Activated CD4-positive, alpha-beta T cell treated with anti-CD3 and anti-CD28 coated beads for 48 hours (primary cell): ENCODE data around the gene RSPO3.
"Not testable (repeated sequence)": the region's sequence is repeated elsewhere in the genome, so short reads cannot be mapped to it uniquely, and the experiment has no call there.

Experiments used
- DNase-seq: peaks from one replicate; pipeline ENCODE4 v3.0.0-alpha.2; 2020

RSPO3 gene

DNA sequence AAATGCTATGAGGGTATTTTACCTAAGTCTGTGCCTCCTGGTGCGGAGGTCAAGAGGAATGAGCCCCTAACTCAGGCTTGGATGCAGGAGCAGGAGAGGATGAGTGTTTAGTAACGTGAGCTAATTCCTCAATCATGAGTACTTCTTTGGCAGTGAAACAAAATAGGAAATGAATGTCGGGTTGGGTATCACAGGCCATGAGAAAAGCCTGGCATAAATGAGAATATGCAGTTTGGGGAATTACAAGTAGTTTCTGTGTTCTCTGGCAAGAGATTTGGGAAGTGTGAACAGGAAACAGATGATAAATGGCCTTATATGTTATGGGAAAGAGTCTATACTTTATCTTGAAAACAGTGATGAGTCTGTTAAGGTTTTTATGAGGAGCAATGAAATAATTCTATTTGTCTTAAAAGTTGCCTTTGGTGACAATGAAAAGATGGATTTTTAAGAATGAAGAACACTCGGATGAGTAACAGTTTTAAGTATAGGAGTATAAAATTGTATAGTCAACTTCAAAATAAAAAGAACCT, 89.2 kb downstream of the RSPO3 start:
- DNase-seq: no peak

DNA sequence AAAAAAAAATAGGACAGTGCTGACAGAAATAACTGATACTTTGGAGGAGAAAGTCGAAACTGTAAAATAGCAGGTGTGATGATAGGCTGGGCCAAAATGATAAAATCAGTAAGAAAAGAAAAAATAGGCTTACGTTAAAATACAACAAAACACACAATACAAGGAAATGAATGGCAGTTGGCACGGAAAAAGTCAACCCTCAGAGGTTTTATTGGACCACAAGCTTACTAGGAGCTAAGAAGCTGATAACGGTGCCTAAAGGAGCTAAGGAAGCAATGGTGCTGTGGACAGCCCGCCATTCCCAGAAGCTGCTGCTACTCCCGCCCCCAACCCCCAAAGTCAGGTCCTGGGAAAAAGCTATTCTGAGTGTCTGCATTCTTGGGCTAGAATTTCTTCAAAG, 92.3 kb downstream of the RSPO3 start:
- no peak for DNase-seq

DNA sequence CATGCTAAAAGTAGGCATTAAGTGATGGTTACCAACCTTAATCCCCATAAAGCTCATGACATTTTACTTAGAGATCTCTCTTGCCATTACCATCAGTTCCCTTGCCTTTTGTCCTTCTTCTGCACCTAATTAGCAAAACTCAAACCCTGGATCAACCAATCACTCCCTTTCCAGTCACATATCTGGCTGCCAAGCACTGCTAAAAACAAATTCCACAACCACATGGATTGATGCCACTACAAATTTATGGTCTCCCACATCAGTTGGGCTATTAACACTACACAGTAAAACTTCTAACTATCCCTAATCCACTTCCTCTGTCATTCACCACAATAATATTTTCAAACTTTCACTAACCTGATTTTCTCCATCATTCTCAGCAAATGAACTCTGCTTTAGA, 93.9 kb downstream of the RSPO3 start:
- no peak for DNase-seq

DNA sequence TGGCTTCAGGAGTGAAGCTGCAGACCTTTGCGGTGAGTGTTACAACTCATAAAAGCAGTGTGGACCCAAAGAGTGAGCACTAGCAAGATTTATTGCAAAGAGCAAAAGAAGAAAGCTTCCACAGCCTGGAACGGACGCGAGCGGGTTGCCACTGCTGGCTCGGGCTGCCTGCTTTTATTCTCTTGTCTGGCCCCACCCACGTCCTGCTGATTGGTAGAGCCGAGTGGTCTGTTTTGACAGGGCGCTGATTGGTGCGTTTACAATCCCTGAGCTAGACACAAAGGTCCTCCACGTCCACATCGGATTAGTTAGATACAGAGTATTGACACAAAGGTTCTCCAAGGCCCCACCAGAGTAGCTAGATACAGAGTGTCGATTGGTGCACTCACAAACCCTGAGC, 95.6 kb downstream of the RSPO3 start:
- DNase-seq: not testable (repeated sequence)

DNA sequence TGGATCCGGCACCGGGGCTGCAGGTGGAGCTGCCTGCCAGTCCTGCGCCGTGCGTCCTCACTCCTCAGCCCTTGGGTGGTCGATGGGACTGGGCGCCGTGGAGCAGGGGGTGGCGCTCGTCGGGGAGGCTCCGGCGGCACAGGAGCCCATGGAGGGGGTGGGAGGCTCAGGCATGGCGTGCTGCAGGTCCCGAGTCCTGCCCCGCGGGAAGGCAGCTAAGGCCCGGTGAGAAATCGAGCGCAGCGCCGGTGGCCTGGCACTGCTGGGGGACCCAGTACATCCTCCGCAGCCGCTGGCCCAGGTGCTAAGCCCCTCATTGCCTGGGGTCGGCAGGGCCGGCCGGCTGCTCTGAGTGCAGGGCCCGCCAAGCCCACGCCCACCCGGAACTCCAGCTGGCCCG, 96.1 kb downstream of the RSPO3 start:
- not testable (repeated sequence) for DNase-seq

- no peak for DNase-seq
These were observed 97.5 kb downstream of the RSPO3 start for GRCh38 chr6:127215931-127216330.

DNA sequence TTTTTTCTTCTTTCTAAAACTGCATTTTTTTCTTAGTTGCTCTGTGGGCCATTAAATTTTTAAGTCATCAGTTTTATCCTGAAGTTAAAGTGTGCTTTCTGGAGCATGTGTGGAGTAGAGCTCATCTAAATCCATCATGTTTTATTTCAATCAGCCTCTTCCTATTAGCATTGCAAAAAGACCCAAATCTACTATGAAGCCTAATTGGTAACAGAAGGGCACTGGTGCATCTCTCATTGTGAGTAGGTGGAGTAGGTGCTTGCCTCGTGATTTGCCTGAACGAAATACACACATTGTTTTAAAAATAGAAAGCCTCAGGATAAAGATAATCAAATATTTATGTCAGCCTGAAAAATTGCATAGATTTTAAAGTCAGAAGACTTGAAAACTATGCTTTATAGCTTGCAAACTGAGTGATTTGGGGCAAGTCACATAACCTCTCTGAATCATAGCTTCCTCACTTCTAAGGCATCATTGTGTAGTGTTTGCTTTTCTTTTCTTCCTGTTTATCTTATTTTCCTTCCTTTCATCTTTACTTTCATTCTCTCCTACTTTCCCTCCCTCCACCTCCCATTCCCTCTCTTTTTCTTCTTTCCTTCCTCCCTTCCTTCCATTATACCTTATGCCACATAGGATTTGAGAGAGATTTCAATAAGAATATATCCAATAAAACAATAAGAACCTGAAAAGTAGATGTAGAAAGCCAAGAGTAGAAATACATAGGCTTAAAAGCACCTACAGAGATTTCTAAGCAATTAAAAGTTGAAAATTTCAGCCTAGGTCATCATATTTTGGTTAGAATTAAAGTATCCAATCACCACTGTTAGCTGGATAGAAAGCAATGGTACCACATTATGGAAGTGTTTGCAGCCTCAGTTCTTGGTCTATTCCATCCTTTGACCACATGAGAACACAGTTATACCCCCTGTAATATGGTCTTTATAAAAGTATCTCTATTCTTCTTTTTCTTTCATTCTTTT, 98.6 kb downstream of the RSPO3 start:
- DNase-seq: no peak

DNA sequence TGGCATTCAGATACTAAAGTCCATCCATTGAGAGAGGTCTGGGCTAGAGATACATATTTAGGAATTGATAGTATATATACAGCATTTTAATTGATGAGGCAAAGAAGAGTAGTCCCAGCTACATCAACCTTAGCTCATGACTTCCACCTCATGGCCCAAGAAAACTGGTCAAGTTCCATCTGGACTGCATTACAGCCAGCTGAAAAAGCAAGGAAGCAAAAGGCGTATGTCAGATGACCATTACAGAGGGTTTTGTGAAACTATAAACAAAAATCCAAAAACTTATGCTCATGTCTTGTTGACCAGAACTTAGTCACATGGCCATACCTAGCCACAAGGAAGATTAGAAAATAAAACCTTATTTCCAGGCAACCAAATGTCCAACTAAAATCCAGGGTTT, 101.4 kb downstream of the RSPO3 start:
- DNase-seq: no peak

DNA sequence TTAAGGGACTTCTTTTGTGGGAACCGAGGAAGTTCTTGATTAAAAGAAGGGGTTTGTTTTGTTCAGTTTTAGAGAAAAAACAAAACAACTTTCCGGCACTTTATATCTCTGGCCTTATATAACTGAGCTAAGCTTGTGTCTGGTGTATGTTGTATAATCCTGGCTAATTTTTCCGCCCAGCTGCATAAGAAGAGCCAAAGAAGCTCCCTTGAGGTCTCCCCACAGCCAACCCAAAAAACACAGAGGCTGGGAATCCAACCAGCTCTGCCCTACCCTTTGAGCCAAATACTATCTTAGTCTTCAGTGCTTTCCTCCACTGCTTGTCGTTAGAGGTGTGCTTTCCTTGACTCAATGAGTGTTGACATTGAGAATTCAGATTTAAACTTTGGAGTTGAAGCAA, 102.7 kb downstream of the RSPO3 start:
- DNase-seq: no peak

DNA sequence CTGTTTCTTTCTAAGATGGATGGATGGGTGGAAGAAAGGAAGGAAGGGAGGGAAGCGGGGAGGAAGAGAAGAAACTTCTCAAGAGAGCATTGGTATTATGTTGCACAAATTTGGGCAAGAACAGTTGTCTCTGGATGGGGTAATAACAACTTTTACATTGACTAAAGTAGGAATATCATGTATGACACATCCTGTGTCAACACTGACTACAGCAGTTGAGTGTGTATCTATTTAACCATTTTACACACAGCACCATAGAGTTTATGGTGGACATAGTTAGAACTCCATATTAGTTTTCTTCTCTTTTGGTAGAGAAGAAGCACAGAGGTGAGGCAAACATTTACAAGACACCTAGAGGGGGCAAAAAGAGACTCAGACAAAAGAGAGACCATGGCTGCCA, 103.9 kb downstream of the RSPO3 start:
- no peak for DNase-seq

GRCh38 chr6:127225497-127225896, 107.0 kb downstream of the RSPO3 start:
- DNase-seq: no peak

GRCh38 chr6:127233819-127234218, 115.3 kb downstream of the RSPO3 start:
- DNase-seq: not testable (repeated sequence)

- no peak for DNase-seq
These were observed 125.0 kb downstream of the RSPO3 start for GRCh38 chr6:127243501-127243900.
